Muscle layer of colon (tissue), 2 donors: ENCODE measurements around the gene TMEM179.

ENCODE experiments used
- H3K27ac ChIP-seq: one replicate; pipeline ENCODE4 v1.7.0; 2013; ENCODE audit warnings: low read depth, mild to moderate bottlenecking, low read length, moderate library complexity
- H3K27me3 ChIP-seq, 2 donors: one replicate each; pipeline ENCODE4 v1.7.0; 2013; ENCODE audit warnings: low read length in 2 of 2, mild to moderate bottlenecking in 2 of 2; ENCODE audit not compliant: insufficient read depth in 2 of 2, control insufficient read depth in 1 of 2
- H3K36me3 ChIP-seq: one replicate; pipeline ENCODE4 v1.7.0; 2013; ENCODE audit warnings: mild to moderate bottlenecking, low read length; ENCODE audit not compliant: insufficient read depth
- H3K4me1 ChIP-seq: one replicate; pipeline ENCODE4 v1.7.0; 2013; ENCODE audit warnings: mild to moderate bottlenecking, low read length; ENCODE audit not compliant: insufficient read depth
- H3K4me3 ChIP-seq, 2 donors: one replicate each; pipeline ENCODE4 v1.7.0; 2013; ENCODE audit warnings: low read length in 2 of 2, low read depth in 1 of 2, mild to moderate bottlenecking in 1 of 2, moderate library complexity in 1 of 2
- H3K9ac ChIP-seq: one replicate; pipeline ENCODE4 v1.7.0; 2013; ENCODE audit warnings: low read length
- H3K9me3 ChIP-seq: one replicate; pipeline ENCODE4 v1.7.0; 2013; ENCODE audit warnings: mild to moderate bottlenecking, low read length
- donor health status: abdominal sarcoma.
- donor health status: Adenocarcinoma of cecum.

Gene TMEM179

DNA sequence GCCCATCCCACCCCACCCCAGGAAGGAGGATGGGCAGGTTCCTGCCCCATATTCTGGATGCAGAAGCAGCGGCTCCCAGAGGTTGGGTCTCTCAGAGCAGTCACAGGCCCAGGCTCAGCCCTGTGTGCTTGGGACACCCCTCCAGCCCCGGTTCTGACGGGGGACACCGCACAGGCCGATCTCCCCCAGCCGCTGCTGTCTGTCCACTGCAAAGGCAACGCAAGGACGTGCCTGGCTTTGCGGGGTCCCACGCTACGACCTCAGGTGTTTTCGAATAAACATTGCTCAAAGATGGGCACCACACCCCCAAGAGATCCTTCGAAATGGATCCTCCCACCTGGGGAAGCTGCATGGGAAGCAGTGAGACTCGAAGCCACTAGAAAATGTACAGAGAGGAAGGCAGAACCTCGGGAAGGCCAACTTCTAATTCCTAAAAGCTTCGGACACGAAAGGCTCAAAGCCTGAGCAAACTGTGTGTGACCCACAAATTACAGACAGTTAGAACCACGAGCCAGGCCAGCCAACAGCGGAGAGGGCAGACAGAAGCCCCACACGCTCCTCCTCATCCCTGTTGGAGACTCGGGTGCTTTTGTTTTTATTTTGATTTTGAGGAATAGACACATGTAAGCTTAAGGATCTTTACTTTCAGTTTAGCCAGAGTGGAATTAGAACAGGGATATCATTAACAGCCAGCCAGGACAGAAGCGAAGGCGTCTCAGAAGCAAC, 14.2 kb downstream of the TMEM179 start:
- Histone ChIP-seq H3K27me3 (peaks cover 0 to 21% of the 10 kb centered on the region in 2 donors), H3K27ac (no peak overlapping the region), H3K9ac (no peak overlapping the region), H3K36me3 (no peaks in the 10 kb centered on the region), H3K4me1 (no peaks in the 10 kb centered on the region), H3K9me3 (no peaks in the 10 kb centered on the region), H3K4me3 (no peak overlapping the region)

DNA sequence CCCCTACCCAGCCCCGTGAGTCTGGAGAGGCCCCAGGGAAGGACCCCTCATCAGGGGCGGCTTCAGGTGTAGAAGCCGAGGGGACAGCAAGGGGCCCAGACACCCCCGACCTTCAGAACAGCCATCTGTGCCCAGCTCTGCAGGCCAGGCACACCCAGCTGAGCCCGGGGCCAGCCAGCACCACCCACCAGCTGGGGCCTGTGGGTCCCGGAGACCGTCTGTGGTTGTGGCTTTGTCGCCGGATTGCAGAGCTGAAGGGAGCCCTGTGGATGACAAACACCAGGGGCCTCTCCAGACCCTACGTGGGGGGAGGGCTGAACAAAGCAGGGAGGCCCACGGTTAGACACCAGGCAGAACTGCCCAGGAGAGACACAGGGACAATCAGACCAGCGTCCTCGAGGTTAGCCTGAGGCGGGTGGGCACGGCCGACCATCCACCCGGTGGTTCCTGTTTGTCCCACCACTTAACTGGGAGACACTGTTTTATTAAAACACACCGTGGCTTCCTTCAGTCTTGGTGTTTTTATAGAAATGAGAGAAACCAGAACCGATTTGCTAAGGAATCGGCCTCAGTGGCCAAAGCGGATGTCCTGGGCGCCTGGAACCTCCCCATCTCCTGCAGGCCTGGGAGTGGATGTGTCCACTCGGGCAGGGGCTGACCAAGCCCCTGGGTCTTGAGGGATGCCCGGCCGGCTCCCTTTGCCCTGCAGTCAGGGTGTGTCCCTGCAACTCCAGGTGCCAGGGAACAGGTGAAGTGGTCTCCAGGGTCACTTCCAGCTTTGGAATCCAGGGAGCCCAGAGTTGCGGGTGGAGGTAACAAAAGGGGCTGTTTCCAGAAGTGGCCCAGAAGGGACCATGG, 15.0 kb downstream of the TMEM179 start:
- Histone ChIP-seq H3K9ac (no peak overlapping the region), H3K27ac (no peak overlapping the region), H3K9me3 (no peaks in the 10 kb centered on the region), H3K4me1 (no peaks in the 10 kb centered on the region), H3K36me3 (no peaks in the 10 kb centered on the region), H3K4me3 (no peak overlapping the region), H3K27me3 (peaks cover 0 to 17% of the 10 kb centered on the region in 2 donors)

DNA sequence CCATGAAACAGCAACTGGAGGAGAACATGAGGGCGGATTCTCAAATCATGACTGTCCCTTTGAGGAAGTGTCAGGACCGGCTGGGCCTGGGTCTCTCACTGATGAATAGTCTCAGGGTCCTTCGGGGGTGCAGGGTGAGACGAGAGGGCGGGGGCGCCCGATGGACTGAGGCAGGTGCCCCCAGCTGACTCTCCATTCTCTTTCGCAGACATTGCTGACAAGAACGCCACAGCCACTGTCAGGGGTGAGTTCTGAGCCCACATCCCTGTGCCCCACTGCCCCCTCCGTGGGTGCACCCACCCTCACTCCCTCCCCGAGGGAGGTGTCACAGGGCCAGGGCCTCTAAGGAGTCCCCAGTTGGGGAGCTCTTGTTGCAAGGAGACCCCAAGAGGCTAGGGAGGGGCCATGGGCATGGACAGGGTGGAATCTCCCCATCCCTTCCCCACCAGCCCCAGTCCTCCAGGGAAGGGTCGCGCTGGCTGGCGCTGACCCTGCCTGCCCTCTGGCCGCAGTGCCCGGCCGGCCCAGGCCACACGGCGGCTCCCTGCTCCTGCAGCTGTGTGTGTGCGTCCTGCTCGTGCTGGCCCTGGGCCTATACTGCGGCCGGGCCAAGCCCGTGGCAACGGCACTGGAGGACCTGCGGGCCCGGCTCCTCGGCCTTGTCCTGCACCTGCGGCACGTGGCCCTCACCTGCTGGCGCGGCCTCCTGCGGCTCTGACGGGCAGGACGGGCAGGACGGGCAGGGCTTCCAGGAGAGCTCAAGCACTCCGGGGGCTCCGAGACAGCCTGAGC, 16.3 kb downstream of the TMEM179 start:
- Histone ChIP-seq H3K36me3 (no peaks in the 10 kb centered on the region), H3K9ac (no peak overlapping the region), H3K27ac (no peak overlapping the region), H3K27me3 (peaks cover 0 to 21% of the 10 kb centered on the region in 2 donors), H3K9me3 (no peaks in the 10 kb centered on the region), H3K4me3 (no peak overlapping the region), H3K4me1 (no peaks in the 10 kb centered on the region)

DNA sequence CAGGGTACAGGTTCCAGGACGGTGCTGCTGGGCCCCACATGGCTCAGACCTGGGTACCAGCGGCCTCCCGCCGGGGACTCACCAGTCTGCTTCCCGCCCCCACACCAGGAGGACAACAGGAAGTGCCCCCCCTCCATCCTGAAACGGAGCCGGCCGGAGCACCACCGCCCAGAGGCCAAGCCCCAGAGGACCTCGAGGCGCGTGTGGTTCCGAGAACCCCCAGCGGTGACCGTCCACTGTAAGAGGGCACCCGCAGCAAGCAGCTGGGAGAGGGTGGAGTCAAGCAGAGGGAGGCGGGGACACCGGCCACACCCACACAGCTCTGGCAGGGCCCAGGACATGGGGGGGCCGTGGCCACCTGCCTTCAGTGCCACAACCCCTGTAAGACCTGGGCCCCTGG, 16.9 kb downstream of the TMEM179 start:
- no peaks in the 10 kb centered on the region for H3K9me3 ChIP-seq
- no peak overlapping the region for H3K4me3 ChIP-seq
- no peak overlapping the region for H3K27ac ChIP-seq
- H3K36me3 ChIP-seq, result no peaks in the 10 kb centered on the region
- H3K4me1 ChIP-seq, result no peaks in the 10 kb centered on the region
- peaks cover 0 to 21% of the 10 kb centered on the region in 2 donors for H3K27me3 ChIP-seq
- H3K9ac ChIP-seq, result no peak overlapping the region

DNA sequence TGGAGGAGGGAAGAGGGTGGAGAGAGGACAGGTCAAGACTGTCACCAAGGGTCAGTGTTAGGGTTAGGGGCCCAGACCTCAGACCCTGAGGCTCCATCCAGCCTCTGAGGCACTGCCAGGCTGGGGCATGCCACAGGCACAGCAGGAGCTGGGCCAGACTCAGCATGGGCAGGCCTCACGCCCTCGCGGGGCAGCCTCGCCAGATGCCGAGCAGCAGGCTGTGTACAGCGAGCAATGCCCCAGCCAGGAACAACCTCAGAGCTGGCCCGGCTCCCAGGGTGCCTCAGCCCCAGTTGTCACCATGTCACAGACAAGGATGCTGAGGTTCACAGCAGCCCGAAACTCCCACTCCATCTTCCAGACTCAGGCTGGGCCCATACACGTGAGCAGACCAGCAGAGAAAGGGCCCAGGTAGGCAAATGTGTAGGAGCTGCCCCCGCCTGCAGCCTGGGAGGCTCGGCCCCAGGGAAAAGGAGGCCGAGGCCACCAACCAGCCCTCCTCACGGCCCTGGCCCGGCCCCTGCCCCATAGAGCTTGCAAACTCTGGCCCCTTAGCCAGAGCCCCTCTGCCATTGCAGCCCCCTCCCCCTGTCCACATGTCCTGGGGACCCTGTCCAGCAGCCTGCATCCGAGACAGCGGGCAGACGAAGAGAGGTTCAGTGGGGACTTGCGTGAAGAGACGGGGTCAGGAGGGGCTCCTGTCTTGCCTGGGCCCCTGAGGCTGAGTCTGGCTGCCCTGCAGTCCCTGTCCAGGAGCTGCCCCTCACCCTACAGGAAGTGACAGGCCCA, 17.5 kb downstream of the TMEM179 start:
- H3K27ac ChIP-seq, result no peak overlapping the region
- H3K27me3 ChIP-seq, result peaks cover 0 to 21% of the 10 kb centered on the region in 2 donors
- H3K9me3 ChIP-seq, result no peaks in the 10 kb centered on the region
- no peak overlapping the region for H3K9ac ChIP-seq
- H3K4me1 ChIP-seq, result no peaks in the 10 kb centered on the region
- no peak overlapping the region for H3K4me3 ChIP-seq
- H3K36me3 ChIP-seq, result no peaks in the 10 kb centered on the region

DNA sequence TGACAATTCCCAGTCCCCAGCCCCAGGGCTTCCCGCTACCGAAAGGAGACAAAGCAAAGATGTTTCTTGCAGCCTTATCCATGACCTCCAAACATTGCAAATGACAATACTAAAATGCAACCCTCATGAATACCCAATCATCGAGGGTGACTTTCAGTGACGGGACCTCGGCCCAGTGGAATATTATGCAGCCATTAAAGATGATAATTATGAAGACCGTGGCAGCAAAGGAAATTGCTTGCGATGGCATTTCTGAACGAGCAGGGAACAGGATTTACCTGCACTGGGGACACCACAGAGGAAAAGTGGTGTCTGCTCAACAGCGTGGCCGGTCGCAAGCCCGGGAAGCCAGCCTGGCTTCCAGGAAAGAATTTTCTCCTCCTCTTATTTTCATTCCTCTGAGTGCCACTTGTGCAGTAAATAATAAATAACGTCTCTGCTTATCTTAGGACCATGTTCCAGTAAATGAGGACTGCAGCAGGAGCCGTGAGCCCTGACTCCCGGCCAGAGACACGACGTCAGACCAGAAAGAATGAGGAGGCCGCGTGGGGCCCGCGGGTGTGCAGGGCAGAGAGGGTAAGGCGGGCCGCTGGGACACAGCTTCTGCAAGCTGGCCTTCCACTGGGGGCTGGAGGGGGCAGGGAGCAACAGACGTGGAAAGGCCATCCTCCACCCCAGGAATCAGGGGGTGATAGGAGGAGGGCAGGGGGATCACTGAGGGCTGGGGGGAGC, 18.4 kb downstream of the TMEM179 start:
- no peak overlapping the region for H3K4me3 ChIP-seq
- H3K27me3 ChIP-seq, result peaks cover 0 to 15% of the 10 kb centered on the region in 2 donors
- no peaks in the 10 kb centered on the region for H3K9me3 ChIP-seq
- H3K4me1 ChIP-seq, result no peaks in the 10 kb centered on the region
- no peak overlapping the region for H3K27ac ChIP-seq
- no peaks in the 10 kb centered on the region for H3K36me3 ChIP-seq
- no peak overlapping the region for H3K9ac ChIP-seq

DNA sequence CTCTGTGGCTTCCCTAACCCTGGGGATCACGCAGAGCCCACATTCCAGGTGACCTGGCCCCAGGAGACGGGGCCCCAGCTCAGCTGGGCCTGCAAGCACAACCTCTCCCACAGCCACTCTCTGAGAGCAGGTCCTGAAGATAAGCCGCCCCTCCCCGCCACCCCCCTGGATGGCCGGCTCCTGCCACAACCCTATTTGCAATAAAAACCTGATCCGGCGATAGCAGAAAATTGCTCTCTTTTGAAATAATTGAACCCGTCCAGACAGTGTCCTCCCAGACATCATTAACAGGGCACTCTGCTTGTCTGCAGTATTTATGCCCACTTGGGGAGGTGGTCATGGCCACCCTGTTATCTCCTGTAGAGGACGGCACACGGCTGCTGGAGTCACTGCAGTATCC, 20.0 kb downstream of the TMEM179 start:
- H3K27me3 ChIP-seq, result peaks cover 0 to 15% of the 10 kb centered on the region in 2 donors

DNA sequence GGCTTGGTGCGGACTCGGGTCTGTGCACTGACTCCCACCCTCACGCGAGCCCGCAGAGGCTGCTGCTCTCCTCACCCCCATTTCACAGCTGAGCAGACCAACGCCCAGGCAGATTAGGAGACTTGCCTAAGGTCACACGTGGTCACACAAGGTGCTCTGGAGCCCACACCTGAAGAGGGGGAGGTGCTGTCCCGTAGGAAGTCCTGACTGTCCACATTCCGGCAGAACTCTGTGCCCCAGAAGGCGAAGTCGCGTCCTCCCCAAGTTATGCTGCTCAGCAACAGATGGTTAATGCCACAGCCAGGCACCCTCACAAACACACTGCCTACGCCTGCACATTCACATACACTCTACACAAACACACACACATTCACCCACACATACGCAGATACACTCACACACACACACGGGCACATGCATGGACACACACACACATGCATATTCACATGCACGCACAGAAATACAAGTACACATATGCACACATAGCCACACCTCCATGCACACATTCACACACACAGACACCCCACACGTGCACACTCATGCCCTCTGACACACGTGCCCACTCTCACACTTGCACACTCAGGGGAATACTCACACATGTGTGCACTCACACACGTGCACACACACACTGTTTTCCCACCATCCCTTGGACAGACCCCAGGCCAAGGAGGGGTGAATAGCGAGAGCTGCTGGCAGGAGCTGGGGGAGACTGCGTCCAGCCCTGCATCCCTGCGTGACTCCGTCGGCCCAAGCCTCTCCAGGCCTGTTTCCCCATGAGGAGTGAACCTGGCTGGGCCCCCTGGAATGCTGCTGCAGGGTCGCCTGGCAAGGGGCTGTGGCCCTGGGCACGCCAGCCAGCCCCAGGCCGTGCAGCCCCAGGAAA, 20.9 kb downstream of the TMEM179 start:
- Histone ChIP-seq H3K27ac (no peak overlapping the region), H3K4me3 (no peak overlapping the region), H3K9ac (no peak overlapping the region), H3K27me3 (peaks cover 0 to 9% of the 10 kb centered on the region in 2 donors), H3K4me1 (peaks cover 17% of the 10 kb centered on the region), H3K36me3 (no peaks in the 10 kb centered on the region), H3K9me3 (no peaks in the 10 kb centered on the region)

More for the DNA sequence above, 20.0 kb downstream of the TMEM179 start:
- no peaks in the 10 kb centered on the region for H3K36me3 ChIP-seq
- H3K27ac ChIP-seq, result no peak overlapping the region
- H3K9me3 ChIP-seq, result no peaks in the 10 kb centered on the region
- no peak overlapping the region for H3K9ac ChIP-seq
- peaks cover 12% of the 10 kb centered on the region for H3K4me1 ChIP-seq
- H3K4me3 ChIP-seq, result no peak overlapping the region

DNA sequence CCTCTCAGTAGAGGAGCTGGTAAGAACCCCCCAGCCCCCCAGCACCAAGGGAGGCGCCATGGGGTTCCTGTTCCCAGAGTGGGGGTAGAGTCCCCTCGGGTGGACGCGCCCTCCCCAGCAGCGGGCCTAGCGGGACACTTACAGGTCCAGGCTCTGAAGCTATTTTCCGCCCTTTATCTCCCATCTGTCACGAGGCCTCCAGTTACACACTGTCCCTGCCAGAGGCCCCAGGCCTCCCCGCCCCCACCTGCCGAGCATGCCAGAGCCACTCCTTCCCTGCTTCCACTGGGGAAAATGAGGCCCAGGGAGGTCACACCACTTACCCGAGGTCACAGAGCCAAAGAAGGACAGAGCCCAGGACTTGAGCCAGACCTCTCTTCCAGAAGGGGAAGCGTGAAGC, 21.9 kb downstream of the TMEM179 start:
- H3K4me3 ChIP-seq, result no peak overlapping the region
- H3K27me3 ChIP-seq, result peaks cover 0 to 9% of the 10 kb centered on the region in 2 donors
- H3K4me1 ChIP-seq, result peaks cover 17% of the 10 kb centered on the region
- H3K9ac ChIP-seq, result no peak overlapping the region
- H3K9me3 ChIP-seq, result no peaks in the 10 kb centered on the region
- no peaks in the 10 kb centered on the region for H3K36me3 ChIP-seq
- no peak overlapping the region for H3K27ac ChIP-seq

DNA sequence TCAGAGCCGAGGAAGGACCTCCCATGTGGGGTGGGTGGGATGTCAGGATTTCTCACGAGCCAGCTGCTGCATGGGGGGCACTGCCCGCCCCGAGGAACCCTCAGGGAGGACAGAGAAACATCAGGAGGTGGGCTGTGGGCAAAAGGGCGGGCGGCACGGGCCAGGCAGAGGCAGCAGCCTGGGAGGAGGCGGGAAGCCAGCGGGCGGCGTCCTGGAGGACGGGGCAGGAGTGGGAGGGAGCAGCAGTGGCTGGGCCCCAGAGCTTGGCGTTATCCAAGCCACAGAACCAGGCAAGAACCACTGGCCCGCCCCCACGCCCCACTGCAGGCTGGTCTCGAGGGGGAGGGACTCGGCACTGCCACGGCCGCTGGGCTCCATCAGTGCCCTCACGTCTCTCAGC, 22.6 kb downstream of the TMEM179 start:
- Histone ChIP-seq H3K9me3 (no peaks in the 10 kb centered on the region), H3K4me3 (no peak overlapping the region), H3K27ac (no peak overlapping the region), H3K36me3 (no peaks in the 10 kb centered on the region), H3K9ac (no peak overlapping the region), H3K4me1 (peaks cover 17% of the 10 kb centered on the region), H3K27me3 (peaks cover 0 to 4% of the 10 kb centered on the region in 2 donors)
